Fibroblast of skin of left biceps (primary cell): Measurements from ENCODE around the gene WBP11.

Experiments used
- DNase-seq, 2 experiments: peaks; one replicate each; pipeline ENCODE4 v3.0.0-alpha.2; 2013; ENCODE audit warnings: low read depth in 2 of 2

The WBP11 gene

DNA sequence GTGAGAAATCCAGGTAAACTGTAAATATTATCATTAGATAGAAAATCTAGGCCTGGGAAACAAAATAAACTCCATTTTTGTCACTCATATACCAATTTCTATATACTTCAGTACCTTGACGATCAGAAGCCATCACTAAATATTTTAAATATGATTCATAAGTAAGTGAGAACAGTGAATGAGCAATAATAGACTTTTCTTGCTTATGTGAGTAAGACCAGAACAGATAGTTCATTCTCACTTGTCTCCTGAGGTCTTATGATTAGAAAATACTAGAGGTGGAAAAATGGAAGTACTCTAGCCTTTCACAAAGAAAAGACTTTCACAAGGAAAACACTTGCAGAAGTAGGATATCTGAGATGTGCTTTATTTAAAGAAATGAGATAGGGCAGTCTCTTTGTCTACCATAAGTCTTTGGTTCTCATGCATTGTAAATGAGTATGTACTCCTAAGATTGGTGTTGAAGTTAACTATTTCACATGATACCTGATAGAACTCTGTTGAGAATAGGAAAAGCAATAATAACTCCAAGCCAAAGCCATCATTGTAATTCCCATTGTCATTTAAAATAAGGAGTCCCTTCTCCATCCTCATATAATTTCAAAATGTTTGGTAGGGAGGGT, 20.8 kb upstream of the WBP11 start:
- DNase-seq: no peak

GRCh38 chr12:14814014-14814413, 10.7 kb upstream of the WBP11 start, which contains the start of gene SMCO3:
TSS of gene SMCO3 (minus strand) at chr12:14814182. CDS start at chr12:14806680, 7,502 bp downstream.
- no peak for DNase-seq

DNA sequence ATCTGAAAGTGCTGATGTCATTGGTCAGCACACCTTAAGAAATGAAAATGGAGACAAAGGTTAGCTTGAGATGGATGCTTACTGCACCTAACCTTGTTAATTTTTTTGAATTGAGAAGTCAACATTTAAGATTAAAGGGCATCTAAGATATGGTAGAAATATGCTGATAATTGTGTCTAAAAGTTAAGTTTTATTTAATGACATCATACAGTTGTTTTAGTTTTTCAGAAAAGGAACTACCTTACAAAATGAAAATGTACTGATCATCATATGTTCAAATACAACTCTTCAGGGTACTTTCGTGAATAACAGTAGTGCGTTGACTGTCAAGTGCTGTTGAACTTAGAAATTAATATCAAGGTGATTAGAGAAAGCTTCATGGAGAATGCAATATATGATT, 8.2 kb upstream of the WBP11 start:
- no peak for DNase-seq

DNA sequence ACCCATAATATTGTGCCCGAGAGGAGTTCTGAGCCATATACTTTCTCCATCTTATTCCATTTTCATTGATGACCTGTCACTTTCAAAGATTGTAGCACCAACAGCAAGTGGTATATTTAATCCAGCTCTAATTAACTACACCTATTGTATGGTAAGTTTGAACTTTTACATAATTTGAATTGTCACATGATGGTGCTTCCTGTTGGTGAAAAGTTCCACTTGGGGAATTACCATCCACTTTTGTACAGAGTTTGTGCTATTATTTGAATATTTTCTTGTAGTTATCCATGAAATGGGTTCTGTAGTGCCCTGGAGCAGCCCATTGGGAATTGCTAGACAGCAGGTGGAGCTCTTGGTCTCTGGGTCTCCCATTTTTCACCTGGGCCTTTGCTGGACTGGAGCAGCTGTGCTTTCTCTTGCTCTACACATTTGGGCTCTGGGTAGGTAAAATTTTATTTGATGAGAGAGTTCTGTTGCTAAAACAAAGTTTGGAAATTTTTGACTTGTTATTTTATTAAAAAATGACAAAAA, 7.7 kb upstream of the WBP11 start:
- no peak for DNase-seq

- no peak for DNase-seq
These were observed 7.1 kb upstream of the WBP11 start for GRCh38 chr12:14810167-14810952.

DNA sequence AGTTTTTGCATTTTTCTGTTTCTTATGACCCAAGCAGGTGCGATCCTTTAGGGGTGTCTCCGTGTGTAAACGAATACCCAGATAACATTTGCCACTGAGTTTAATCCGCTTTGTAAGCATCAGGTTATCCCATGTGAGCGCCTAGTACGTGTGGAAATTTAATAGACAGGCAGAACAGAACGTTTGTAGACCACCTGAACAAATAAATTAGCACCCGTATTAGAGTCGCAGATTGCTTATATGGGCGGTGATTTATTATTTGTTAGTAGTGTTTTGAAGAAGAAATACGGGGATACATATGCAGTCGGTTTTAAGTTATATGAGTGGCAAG, 517 bp upstream of the WBP11 start:
- no peak for DNase-seq

DNA sequence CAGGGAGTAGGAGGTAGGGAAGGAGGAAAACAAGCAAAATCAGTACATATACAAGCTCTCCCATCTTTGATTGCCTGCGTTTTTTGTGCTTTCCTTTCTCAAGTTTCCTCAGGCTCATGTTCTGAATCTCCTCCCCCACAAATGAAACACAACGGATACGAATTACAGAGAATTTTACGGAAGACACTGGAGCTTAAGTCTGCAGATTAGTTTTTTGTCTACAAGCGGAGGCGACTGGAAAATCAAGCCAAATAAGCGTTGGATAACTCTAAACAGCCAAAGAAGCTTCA, 612 bp downstream of the WBP11 start:
- no peak for DNase-seq

DNA sequence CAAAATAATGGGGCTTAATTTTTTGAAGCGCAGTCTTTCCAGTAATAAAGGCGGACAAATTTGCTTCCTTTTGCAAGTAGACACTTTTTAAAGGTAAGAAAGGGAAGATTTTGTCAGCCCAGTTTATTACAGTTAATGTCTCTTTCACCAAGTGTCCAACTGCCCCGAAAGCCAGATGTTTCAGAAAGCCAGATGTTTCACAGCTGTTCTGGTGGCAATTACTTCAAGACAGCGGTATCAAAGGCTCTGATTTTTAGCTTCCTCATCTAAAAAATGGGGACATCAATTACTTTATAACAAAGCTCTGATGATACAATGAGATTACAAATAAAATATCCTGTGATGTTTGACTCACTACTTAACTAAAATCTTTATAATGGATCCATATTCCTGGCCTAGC, 1.0 kb downstream of the WBP11 start:
- DNase-seq: no peak

GRCh38 chr12:14795028-14795448, 8.2 kb downstream of the WBP11 start:
- DNase-seq: no peak

- no peak for DNase-seq
These were observed 17.7 kb downstream of the WBP11 start for GRCh38 chr12:14785568-14785967.

- DNase-seq: no peak
These were observed 18.8 kb downstream of the WBP11 start for GRCh38 chr12:14784471-14784870.

DNA sequence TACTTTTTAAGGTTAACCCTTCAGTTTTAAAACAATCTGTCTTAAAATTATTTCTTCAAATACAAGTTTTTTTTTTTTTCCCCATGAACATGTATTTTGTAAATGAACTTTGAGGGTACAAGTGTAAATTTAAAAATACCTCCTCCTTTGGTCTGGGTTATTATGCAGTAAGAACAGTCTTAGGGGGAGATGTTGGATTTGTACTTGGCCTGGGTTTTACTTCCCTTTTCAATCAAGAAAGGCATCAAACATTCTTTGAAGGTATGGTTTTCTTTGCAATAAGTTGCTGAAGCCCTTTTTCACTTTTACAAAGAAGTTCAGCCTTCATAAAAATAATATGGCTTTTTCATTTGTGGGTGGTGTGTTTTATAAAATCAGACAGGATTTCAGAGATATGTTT, 20.5 kb downstream of the WBP11 start:
- no peak for DNase-seq

DNA sequence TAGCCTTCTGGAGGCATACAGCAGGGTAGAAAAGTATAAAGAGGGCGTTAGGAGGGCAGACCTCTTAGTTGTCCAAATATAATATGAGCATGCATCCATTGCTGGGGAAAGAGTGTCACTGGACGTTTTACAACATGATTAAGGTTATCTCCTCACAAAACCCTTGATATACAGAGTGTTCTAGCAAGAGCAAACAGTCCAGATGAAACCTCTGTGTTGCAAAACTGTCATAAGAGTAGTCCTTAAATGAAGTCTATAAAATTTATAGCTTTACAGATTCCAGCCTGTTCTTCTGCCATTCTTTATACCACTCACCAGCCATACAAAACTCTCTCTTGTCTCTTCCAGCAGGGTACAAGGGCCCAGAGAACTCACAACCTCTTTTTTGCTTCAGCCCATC, 21.7 kb downstream of the WBP11 start:
- no peak for DNase-seq

DNA sequence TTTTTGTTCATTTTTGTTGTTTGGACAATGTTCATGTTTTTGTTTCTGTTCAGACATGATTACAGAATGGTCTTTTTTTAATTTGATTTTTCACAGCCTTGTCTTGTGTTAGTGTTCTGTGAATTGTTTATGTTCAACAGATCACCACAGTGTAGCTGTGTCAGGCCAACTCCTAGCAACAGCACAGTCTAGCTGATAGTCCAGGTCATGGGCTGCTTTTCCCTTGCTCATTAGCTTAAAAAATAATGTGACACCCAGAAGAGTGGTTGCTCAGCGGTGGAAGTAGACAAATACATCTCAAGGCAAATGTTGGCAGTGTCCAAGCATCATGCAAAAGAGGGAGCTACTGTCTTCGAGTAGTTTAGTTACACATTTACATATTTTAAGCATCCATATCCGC, 22.4 kb downstream of the WBP11 start:
- no peak for DNase-seq

- DNase-seq: no peak
These were observed 23.4 kb downstream of the WBP11 start for GRCh38 chr12:14779834-14780233.

- no peak for DNase-seq
These were observed 26.0 kb downstream of the WBP11 start for GRCh38 chr12:14777271-14777670.

- DNase-seq: no peak
These were observed 26.9 kb downstream of the WBP11 start for GRCh38 chr12:14776236-14776961.

DNA sequence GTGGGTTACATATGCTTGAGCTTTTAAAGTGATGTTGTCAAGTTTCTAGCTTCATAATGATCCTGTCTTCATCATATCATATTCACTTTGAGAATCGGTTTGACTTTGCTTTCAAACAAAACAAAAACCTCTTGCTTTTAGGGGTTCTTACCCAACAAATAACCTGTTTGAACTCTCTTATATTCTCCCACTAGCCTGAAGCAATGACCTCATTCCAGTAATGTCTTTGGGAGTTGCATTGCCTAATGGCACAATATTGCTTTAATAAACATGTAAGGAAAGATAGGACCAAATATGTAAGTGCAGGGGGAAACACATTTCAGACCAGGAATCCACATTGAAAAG, 27.7 kb downstream of the WBP11 start:
- peak; percentile 15 to 23 for DNase-seq

DNA sequence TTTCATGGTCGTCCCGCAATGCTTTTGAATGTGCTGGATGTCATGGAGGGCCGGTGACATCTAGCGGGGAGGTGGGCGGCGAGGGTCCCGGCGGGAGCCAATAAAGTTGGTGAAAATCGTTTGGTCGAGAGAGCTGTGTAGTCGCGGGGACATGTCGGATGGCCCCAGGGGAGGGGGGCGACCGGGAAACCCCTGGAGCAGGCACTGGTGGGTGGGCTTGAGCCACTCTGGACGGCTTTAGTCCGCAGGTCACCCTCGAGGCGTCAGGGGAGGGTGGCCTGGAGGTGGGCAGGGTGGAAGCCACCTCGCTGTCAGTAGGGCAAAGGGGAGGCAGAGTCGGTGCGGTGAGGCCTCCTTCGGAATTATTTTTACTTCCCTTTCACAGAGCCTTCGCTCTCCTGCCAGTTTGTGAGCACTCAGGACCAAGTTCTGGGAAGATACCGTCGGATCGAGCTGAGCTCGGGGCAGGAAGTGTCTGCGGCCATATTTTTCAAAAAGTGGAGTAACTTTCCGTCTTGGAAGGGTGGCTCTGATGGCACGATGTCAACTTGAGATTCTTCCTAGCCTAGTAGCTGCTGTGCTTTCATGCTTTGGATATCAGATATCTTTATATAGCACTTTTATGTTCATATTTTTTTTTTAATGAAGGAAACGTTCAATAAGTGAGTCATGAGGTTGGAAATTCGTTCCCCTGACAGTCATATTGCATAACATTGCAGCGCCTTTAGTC, 28.2 kb downstream of the WBP11 start:
- DNase-seq: peak; percentile 55 to 58

DNA sequence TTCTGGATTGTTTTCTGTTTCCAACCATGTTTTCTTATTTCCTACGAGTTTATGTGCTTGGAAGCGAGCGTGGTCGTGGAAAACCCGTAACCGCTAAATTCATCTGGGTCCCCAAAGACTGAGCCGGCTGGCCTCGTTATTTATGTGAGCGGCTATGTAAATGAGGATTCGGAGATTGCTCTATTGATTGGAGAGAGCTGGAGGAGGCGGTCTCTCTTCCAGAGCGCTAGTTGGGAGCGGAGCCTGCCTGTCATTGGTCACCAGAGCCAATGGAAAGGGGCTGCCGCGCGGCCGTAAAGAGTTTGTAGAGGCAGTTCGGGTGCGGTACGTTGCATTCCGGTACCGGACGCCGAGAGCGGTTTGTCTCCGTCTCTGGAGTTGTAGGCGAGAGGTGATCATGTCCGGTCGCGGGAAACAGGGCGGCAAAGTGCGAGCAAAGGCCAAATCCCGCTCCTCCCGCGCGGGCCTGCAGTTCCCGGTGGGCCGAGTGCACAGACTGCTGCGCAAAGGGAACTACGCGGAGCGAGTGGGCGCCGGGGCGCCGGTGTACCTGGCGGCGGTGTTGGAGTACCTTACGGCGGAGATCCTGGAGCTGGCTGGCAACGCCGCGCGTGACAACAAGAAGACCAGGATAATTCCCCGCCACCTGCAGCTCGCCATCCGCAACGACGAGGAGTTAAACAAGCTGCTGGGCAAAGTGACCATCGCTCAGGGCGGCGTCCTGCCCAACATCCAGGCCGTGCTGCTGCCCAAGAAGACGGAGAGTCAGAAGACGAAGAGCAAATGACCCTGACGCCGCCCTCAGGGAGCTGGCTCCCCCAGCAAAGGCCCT, 29.0 kb downstream of the WBP11 start:
- DNase-seq: peak; percentile 89

DNA sequence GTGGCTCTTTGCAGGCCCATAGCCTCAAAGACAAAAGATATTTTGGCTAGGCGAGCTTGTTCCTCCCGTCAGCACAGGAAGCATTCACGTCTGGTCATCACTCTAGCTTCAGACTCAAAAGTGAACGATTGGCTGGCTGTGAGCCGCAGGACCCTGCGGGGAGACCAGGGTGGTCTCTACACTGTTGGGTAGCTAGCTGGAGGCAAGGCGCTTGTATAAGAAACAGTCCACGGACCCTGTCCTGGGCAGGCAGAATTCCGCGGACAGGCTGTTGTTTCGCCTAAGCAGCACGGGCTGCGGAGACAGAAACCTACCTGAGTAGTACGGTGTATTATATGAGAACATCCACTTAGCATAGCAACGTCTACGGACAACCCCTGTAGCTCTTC, 29.6 kb downstream of the WBP11 start:
- no peak for DNase-seq
